ENCODE data around the gene PLEKHJ1. TPM values are rescaled to one million over a fixed set of nuclear protein-coding genes. Genes with fewer than 3 reads are reported as not detected.

The PLEKHJ1 gene
- total RNA-seq, 4 donors from 2014 or later: 156 to 298 (median 227) TPM

DNA sequence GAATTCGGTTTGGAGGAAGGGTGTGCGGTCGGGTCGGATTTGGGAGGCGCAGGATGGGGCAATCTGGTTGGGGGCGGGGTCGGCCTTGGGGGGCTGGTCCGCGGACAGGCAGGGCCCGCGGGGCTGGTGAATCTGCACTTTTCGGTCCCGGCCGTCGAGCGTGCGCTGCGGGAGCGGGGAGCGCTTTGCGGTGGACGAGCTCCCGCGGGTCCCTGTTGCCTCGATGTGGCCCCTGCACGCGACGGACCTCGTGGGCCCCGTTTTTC, 34.0 kb upstream of the PLEKHJ1 start:
- H3K9me3 ChIP-seq: no peaks in the 10 kb centered on the region
- H3K4me3 ChIP-seq: peak overlapping the region; percentile 87 to 98 (median 92)
- TF ChIP-seq POLR2A (IDR thresholded peaks at IDR 0.05): no peak
- TF ChIP-seq, protein P1, sequence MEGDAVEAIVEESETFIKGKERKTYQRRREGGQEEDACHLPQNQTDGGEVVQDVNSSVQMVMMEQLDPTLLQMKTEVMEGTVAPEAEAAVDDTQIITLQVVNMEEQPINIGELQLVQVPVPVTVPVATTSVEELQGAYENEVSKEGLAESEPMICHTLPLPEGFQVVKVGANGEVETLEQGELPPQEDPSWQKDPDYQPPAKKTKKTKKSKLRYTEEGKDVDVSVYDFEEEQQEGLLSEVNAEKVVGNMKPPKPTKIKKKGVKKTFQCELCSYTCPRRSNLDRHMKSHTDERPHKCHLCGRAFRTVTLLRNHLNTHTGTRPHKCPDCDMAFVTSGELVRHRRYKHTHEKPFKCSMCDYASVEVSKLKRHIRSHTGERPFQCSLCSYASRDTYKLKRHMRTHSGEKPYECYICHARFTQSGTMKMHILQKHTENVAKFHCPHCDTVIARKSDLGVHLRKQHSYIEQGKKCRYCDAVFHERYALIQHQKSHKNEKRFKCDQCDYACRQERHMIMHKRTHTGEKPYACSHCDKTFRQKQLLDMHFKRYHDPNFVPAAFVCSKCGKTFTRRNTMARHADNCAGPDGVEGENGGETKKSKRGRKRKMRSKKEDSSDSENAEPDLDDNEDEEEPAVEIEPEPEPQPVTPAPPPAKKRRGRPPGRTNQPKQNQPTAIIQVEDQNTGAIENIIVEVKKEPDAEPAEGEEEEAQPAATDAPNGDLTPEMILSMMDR (IDR thresholded peaks at IDR 0.05): no peak
- peaks cover 0 to 19% (median 0%) of the 10 kb centered on the region in 3 donors for H3K36me3 ChIP-seq
- peak overlapping the region; percentile 98 to 99 (median 98) for H3K27ac ChIP-seq
- H3K4me1 ChIP-seq: peaks cover 11 to 48% (median 32%) of the 10 kb centered on the region in 4 donors
- H3K27me3 ChIP-seq: no peaks in the 10 kb centered on the region
- peak in 2 of 3 donors; percentile 67 to 74 for DNase-seq

DNA sequence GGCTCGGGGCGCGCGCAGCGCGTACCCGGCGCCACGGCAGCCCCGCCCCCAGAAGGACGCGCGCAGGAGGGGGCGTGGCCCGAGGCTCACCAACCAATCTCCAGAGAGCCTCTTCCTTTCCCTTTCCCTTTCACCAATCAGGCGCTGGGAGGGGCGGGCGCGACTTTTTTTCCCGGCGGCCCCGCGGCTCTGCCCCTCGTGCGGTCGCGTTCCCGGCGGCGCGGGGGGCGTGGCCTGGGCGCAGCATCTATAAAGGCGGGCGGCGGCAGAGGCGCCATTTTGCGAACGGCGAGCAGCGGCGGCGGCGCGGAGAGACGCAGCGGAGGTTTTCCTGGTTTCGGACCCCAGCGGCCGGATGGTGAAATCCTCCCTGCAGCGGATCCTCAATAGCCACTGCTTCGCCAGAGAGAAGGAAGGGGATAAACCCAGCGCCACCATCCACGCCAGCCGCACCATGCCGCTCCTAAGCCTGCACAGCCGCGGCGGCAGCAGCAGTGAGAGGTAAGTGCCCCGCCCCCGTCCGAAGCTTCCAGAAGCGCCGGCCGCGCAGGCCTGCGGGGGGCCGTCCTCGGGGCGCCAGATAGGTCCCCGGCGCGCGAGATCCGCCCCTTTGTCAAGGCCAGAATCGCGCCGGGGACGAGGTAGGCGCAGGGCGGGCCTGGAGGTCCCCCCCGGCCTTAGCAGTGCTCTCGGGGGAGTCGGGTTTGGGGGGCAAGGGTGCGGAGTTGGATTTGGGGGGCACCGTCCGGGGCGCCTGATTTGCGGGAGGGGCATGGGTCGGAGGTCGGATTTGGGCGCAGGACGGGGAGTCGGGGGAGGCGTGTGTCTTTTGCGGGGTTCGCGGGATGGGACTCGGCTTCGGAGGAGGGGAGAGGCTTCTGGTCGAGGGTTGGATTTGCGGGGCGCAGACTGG, 33.4 kb upstream of the PLEKHJ1 start:
- Histone ChIP-seq H3K27me3 (no peaks in the 10 kb centered on the region), H3K36me3 (peaks cover 0 to 19% (median 0%) of the 10 kb centered on the region in 3 donors), H3K27ac (peak overlapping the region; percentile 98 to 99 (median 98)), H3K4me3 (peak overlapping the region; percentile 87 to 98 (median 92)), H3K4me1 (peaks cover 11 to 44% (median 30%) of the 10 kb centered on the region in 4 donors), H3K9me3 (no peaks in the 10 kb centered on the region)
- DNase-seq: peak; percentile 97 to 99 (median 99)
- TF ChIP-seq, protein P1 (IDR thresholded peaks at IDR 0.05): peak in 4 of 6 experiments; percentile 38 to 65 (median 56)
- TF ChIP-seq POLR2A (IDR thresholded peaks at IDR 0.05): peak; percentile 100

GRCh38 chr19:2268861-2269243, 32.7 kb upstream of the PLEKHJ1 start:
- H3K9me3 ChIP-seq: no peaks in the 10 kb centered on the region
- peaks cover 0 to 19% (median 0%) of the 10 kb centered on the region in 3 donors for H3K36me3 ChIP-seq
- TF ChIP-seq POLR2A (IDR thresholded peaks at IDR 0.05): no peak
- TF ChIP-seq, protein P1 (IDR thresholded peaks at IDR 0.05): no peak
- no peaks in the 10 kb centered on the region for H3K27me3 ChIP-seq
- H3K4me3 ChIP-seq: peak overlapping the region; percentile 87 to 98 (median 92)
- peaks cover 9 to 38% (median 28%) of the 10 kb centered on the region in 4 donors for H3K4me1 ChIP-seq
- no peak for DNase-seq
- peak overlapping the region; percentile 38 to 99 (median 83) for H3K27ac ChIP-seq

GRCh38 chr19:2268480-2268830, 32.3 kb upstream of the PLEKHJ1 start:
- Histone ChIP-seq H3K36me3 (peaks cover 0 to 19% (median 0%) of the 10 kb centered on the region in 3 donors), H3K27ac (peak overlapping the region in 1 of 4 donors; percentile 98), H3K27me3 (no peaks in the 10 kb centered on the region), H3K4me3 (peak overlapping the region in 2 of 4 donors; percentile 87 to 91), H3K4me1 (peaks cover 6 to 37% (median 26%) of the 10 kb centered on the region in 4 donors), H3K9me3 (no peaks in the 10 kb centered on the region)
- DNase-seq: no peak
- TF ChIP-seq POLR2A (IDR thresholded peaks at IDR 0.05): no peak
- TF ChIP-seq, protein P1 (IDR thresholded peaks at IDR 0.05): no peak

GRCh38 chr19:2266183-2266993, 30.3 kb upstream of the PLEKHJ1 start:
- H3K27ac ChIP-seq: peak overlapping the region; percentile 3 to 74 (median 38)
- no peak overlapping the region for H3K4me3 ChIP-seq
- TF ChIP-seq, protein P1 (IDR thresholded peaks at IDR 0.05): no peak
- TF ChIP-seq POLR2A (IDR thresholded peaks at IDR 0.05): no peak
- DNase-seq: peak; percentile 85 to 95 (median 91)
- peaks cover 3 to 18% (median 8%) of the 10 kb centered on the region in 4 donors for H3K4me1 ChIP-seq
- no peaks in the 10 kb centered on the region for H3K27me3 ChIP-seq
- peaks cover 0 to 4% (median 0%) of the 10 kb centered on the region in 3 donors for H3K36me3 ChIP-seq
- H3K9me3 ChIP-seq: no peaks in the 10 kb centered on the region
